Calu3 (cell line): Measurements from ENCODE around the gene ARMC9. TPM values are rescaled to one million over a fixed set of nuclear protein-coding genes. Genes with fewer than 3 reads are reported as not detected.
A peak's percentile ranks its signal among the peaks of the same experiment; 100 is the strongest.

ENCODE experiments used
- BruUV-seq: library from RNA; stranded (reverse); fragments of 400-500 nt; replicated peaks from 2 replicates; lab custom pipeline; 2021; lab: Mats Ljungman, UMichigan
- CTCF ChIA-PET: fragments of 300-600 bp; sonication (Branson Sonifier 250); formaldehyde crosslinking; loops from one replicate; lab custom pipeline; 2022; ENCODE audit warnings: antibody characterized with exemption; lab: Charles Lee
- DNase-seq: peaks from one replicate; pipeline ENCODE4 v3.0.0; 2022
- H3K27ac Mint-ChIP-seq: one replicate; pipeline ENCODE4 v1.8.0; 2022; ENCODE audit warnings: mixed read lengths; ENCODE audit not compliant: unreplicated experiment
- H3K27me3 Mint-ChIP-seq: one replicate; pipeline ENCODE4 v1.8.0; 2022; ENCODE audit warnings: mixed read lengths; ENCODE audit not compliant: unreplicated experiment
- H3K36me3 Mint-ChIP-seq: one replicate; pipeline ENCODE4 v1.8.0; 2022; ENCODE audit warnings: mild to moderate bottlenecking, moderate library complexity, mixed read lengths; ENCODE audit not compliant: insufficient read depth, unreplicated experiment
- H3K4me1 Mint-ChIP-seq: one replicate; pipeline ENCODE4 v1.8.0; 2022; ENCODE audit warnings: mild to moderate bottlenecking, low read depth, mixed read lengths; ENCODE audit not compliant: unreplicated experiment
- H3K4me3 Mint-ChIP-seq: one replicate; pipeline ENCODE4 v1.8.0; 2022; ENCODE audit warnings: mild to moderate bottlenecking, low read depth, moderate library complexity, mixed read lengths; ENCODE audit not compliant: unreplicated experiment
- H3K9me3 Mint-ChIP-seq: one replicate; pipeline ENCODE4 v1.8.0; 2022; ENCODE audit warnings: low read depth, mixed read lengths; ENCODE audit not compliant: unreplicated experiment
- CTCF ChIP-seq: fragments of 200-600 bp; IDR thresholded peaks from one replicate; pipeline ENCODE4 v1.8.0; 2022; ENCODE audit warnings: antibody characterized with exemption; ENCODE audit not compliant: unreplicated experiment
- intact Hi-C: fragments of 100-400 bp; cut with micrococcal nuclease; formaldehyde crosslinking; loops from one replicate; pipeline ENCODE4 v1.10.0; 2022; ENCODE audit not compliant: unreplicated experiment
- total RNA-seq: library from RNA; stranded (reverse); gene quantifications from 2 replicates; pipeline ENCODE4 v1.2.3, GENCODE V29; 2022

ARMC9 gene
- total RNA-seq, 1 experiment from 2014 or later: 13.6 TPM

- no TSS peak for BruUV-seq
- H3K4me1 Mint-ChIP-seq: peaks cover 17% of the 10 kb centered on the region
- H3K4me3 Mint-ChIP-seq: peak overlapping the region; percentile 66
- no peak for TF ChIP-seq CTCF
- peaks cover 22% of the 10 kb centered on the region for H3K36me3 Mint-ChIP-seq
- no peaks in the 10 kb centered on the region for H3K27me3 Mint-ChIP-seq
- intact Hi-C loops: loop anchor here (1.0 to 10.0 kb wide), 3 partner anchors 184 to 566 kb away; no protein-coding TSS in a partner anchor
- H3K9me3 Mint-ChIP-seq: peaks cover 6% of the 10 kb centered on the region
- no peak overlapping the region for H3K27ac Mint-ChIP-seq
- no peak for DNase-seq
- CTCF ChIA-PET: interaction anchor here (1.2 to 2.0 kb wide), 2 partner anchors 9 to 114 kb away, joined by 3 to 6 read pairs; no protein-coding TSS in a partner anchor
Observed at GRCh38 chr2:231411237-231411636, 212.8 kb downstream of the ARMC9 start.

GRCh38 chr2:231411831-231412617 lies 213.6 kb downstream of the ARMC9 start:
- Mint-ChIP-seq H3K27me3 (no peaks in the 10 kb centered on the region), H3K4me3 (peak overlapping the region; percentile 66), H3K36me3 (peaks cover 22% of the 10 kb centered on the region), H3K9me3 (peaks cover 6% of the 10 kb centered on the region), H3K4me1 (peaks cover 17% of the 10 kb centered on the region), H3K27ac (no peak overlapping the region)
- CTCF ChIA-PET: interaction anchor here (0.7 to 2.0 kb wide), 8 partner anchors 9 to 308 kb away, joined by 3 to 8 read pairs (median 4); partner anchors contain the start of gene NCL
- intact Hi-C loops: loop anchor here (1.0 to 10.0 kb wide), 4 partner anchors 115 to 567 kb away; no protein-coding TSS in a partner anchor
- DNase-seq: peak; percentile 95
- peak; percentile 91 for TF ChIP-seq CTCF
- no TSS peak for BruUV-seq

GRCh38 chr2:231412618-231412963 lies 214.2 kb downstream of the ARMC9 start:
- peaks cover 22% of the 10 kb centered on the region for H3K36me3 Mint-ChIP-seq
- CTCF ChIA-PET: interaction anchor here (0.7 to 2.0 kb wide), 6 partner anchors 16 to 309 kb away, joined by 3 to 8 read pairs (median 5); partner anchors contain the start of gene NCL
- peaks cover 17% of the 10 kb centered on the region for H3K4me1 Mint-ChIP-seq
- no peak for TF ChIP-seq CTCF
- intact Hi-C loops: loop anchor here (2.0 to 10.0 kb wide), 3 partner anchors 116 to 568 kb away; no protein-coding TSS in a partner anchor
- no peak overlapping the region for H3K27ac Mint-ChIP-seq
- H3K9me3 Mint-ChIP-seq: peaks cover 6% of the 10 kb centered on the region
- BruUV-seq: no TSS peak
- no peaks in the 10 kb centered on the region for H3K27me3 Mint-ChIP-seq
- DNase-seq: no peak
- H3K4me3 Mint-ChIP-seq: peak overlapping the region; percentile 66

GRCh38 chr2:231413456-231413855 lies 215.0 kb downstream of the ARMC9 start:
- H3K4me3 Mint-ChIP-seq: no peak overlapping the region
- peaks cover 22% of the 10 kb centered on the region for H3K36me3 Mint-ChIP-seq
- BruUV-seq: no TSS peak
- TF ChIP-seq CTCF: no peak
- DNase-seq: no peak
- H3K4me1 Mint-ChIP-seq: peaks cover 17% of the 10 kb centered on the region
- CTCF ChIA-PET: interaction anchor here (1.9 kb wide), 1 partner anchor 309 kb away, joined by 7 read pairs; no protein-coding TSS in a partner anchor
- H3K9me3 Mint-ChIP-seq: peaks cover 3% of the 10 kb centered on the region
- intact Hi-C loops: loop anchor here (2.0 to 10.0 kb wide), 3 partner anchors 117 to 569 kb away; no protein-coding TSS in a partner anchor
- H3K27me3 Mint-ChIP-seq: no peaks in the 10 kb centered on the region
- no peak overlapping the region for H3K27ac Mint-ChIP-seq
